Putamen (tissue), 1 donor: Measurements from ENCODE around the gene CNTF.

ENCODE experiments used
- DNase-seq: peaks from one replicate; pipeline ENCODE4 v3.0.0-alpha.2; 2016; ENCODE audit warnings: low spot score

Gene CNTF

GRCh38 chr11:58606930-58607714, 15.3 kb upstream of the CNTF start:
- no peak for DNase-seq

- DNase-seq, result no peak
Measured at GRCh38 chr11:58608331-58608730, 14.1 kb upstream of the CNTF start.

- DNase-seq, result no peak
Measured at GRCh38 chr11:58609723-58610122, 12.7 kb upstream of the CNTF start.

- DNase-seq, result no peak
Measured at GRCh38 chr11:58613228-58613627, 9.2 kb upstream of the CNTF start.

- DNase-seq, result no peak
Measured at GRCh38 chr11:58615559-58615958, 6.9 kb upstream of the CNTF start.

- DNase-seq, result no peak
Measured at GRCh38 chr11:58616594-58616993, 5.9 kb upstream of the CNTF start.

- peak; percentile 29 for DNase-seq
Measured at GRCh38 chr11:58617976-58618557, 4.4 kb upstream of the CNTF start.

- DNase-seq, result no peak
Measured at GRCh38 chr11:58621586-58622262, 741 bp upstream of the CNTF start.

GRCh38 chr11:58625086-58625485, 2.6 kb downstream of the CNTF start:
- DNase-seq, result no peak

- DNase-seq, result no peak
Measured at GRCh38 chr11:58625826-58626460, 3.5 kb downstream of the CNTF start.

GRCh38 chr11:58626934-58627483, 4.5 kb downstream of the CNTF start:
- DNase-seq, result no peak

- DNase-seq, result no peak
Measured at GRCh38 chr11:58628446-58628845, 6.0 kb downstream of the CNTF start.

- DNase-seq, result no peak
Measured at GRCh38 chr11:58629857-58630256, 7.4 kb downstream of the CNTF start.

GRCh38 chr11:58631378-58631777, 8.9 kb downstream of the CNTF start:
- DNase-seq, result no peak

- no peak for DNase-seq
Measured at GRCh38 chr11:58632510-58632909, 10.0 kb downstream of the CNTF start.

GRCh38 chr11:58636587-58636986, 14.1 kb downstream of the CNTF start:
- DNase-seq, result no peak

- DNase-seq, result no peak
Measured at GRCh38 chr11:58637371-58637770, 14.9 kb downstream of the CNTF start.

- DNase-seq, result no peak
Measured at GRCh38 chr11:58639103-58639502, 16.6 kb downstream of the CNTF start.

GRCh38 chr11:58639669-58640068, 17.2 kb downstream of the CNTF start:
- DNase-seq, result no peak

- no peak for DNase-seq
Measured at GRCh38 chr11:58640386-58641023, 18.0 kb downstream of the CNTF start.

GRCh38 chr11:58641341-58641740, 18.9 kb downstream of the CNTF start:
- DNase-seq, result no peak
